Measurements from ENCODE around the gene PSAPL1. TPM values are rescaled to one million over a fixed set of nuclear protein-coding genes. Genes with fewer than 3 reads are reported as not detected.

PSAPL1 gene
- total and polyA plus RNA-seq, 9 of the 15 experiments (the other 6 are each of a cell fraction or from before 2014, with no cell fraction given): not detected

- peaks cover 2 to 29% of the 10 kb centered on the region in 2 experiments; a peak in 3 of 5 replicates for H3K27me3 ChIP-seq (ENCODE audit: control insufficient read depth in 2 of 2, insufficient read depth in 2 of 2, low read length in 2 of 2)
- H2AFZ ChIP-seq (ENCODE audit: low read depth, low read length): no peak overlapping the region
- H4K20me1 ChIP-seq (replicated peaks; ENCODE audit: control insufficient read depth, insufficient read depth, low read length): peaks cover 7% of the 10 kb centered on the region
- H3K4me2 ChIP-seq (ENCODE audit: insufficient read depth, low read length): no peak overlapping the region
- CTCF ChIA-PET (ENCODE audit: low intra/inter-chr PET ratio): no interaction called here
- no peak for ATAC-seq
- intact Hi-C loops (cut with micrococcal nuclease) (no loop called here), in situ Hi-C loops (cut with MboI) (no loop called here)
- no TSS peak for BruUV-seq (replicated peaks)
- H3K9me1 ChIP-seq (ENCODE audit: control insufficient read depth, insufficient read depth, low read length): peaks cover 2% of the 10 kb centered on the region
- no peaks in the 10 kb centered on the region for H3K79me2 ChIP-seq (ENCODE audit: control insufficient read depth, insufficient read depth, low read length)
- no peaks in the 10 kb centered on the region for H3K36me3 ChIP-seq (ENCODE audit: control insufficient read depth, insufficient read depth, low read length)
- no peak for FAIRE-seq
- no peaks in the 10 kb centered on the region for H3K4me1 ChIP-seq (replicated peaks in 1 of 2; ENCODE audit: control insufficient read depth in 2 of 2, insufficient read depth in 2 of 2, low read length in 2 of 2)
- POLR2A ChIA-PET: interaction anchor here (0.6 kb wide), 2 partner anchors 9 to 404 kb away, joined by 3 read pairs; no protein-coding TSS in a partner anchor
- H3K4me3 ChIP-seq: no peak overlapping the region
- no peak overlapping the region for H3K27ac ChIP-seq (ENCODE audit: extremely low read depth, low read depth, low read length)
- 1% methylated on average over 15 of the region's 16 CpGs for WGBS (ENCODE audit: insufficient coverage, low coverage, missing lambda C conversion rate)
- no peaks in the 10 kb centered on the region for H3K9me3 ChIP-seq (replicated peaks; ENCODE audit: control insufficient read depth, insufficient read depth, low read depth, low read length)
- H3K9ac ChIP-seq (ENCODE audit: insufficient read depth in 1 of 2, low read depth in 2 of 2, low read length in 2 of 2): no peak overlapping the region
- DNase-seq (ENCODE audit: extremely low read depth in 1 of 4, low spot score in 3 of 4): no peak
- no peak for TF ChIP-seq CBFB (CRISPR knock-in tag; IDR thresholded peaks at IDR 0.05)
- TF ChIP-seq GMEB1 (CRISPR knock-in tag; IDR thresholded peaks at IDR 0.05): no peak
- no peak for TF ChIP-seq ZNF76 (CRISPR knock-in tag; IDR thresholded peaks at IDR 0.05; ENCODE audit: borderline replicate concordance)
- TF ChIP-seq EP300 (IDR thresholded peaks at IDR 0.05; ENCODE audit: low read length): no peak
- no peak for TF ChIP-seq ATF1 (CRISPR knock-in tag; IDR thresholded peaks at IDR 0.05)
- TF ChIP-seq ATF1 (tag; IDR thresholded peaks at IDR 0.05): no peak
- no peak for TF ChIP-seq TFE3 (CRISPR knock-in tag; IDR thresholded peaks at IDR 0.05)
- TF ChIP-seq ZBTB26 (CRISPR knock-in tag; IDR thresholded peaks at IDR 0.05): no peak
- no peak for TF ChIP-seq TAF7 (tag; IDR thresholded peaks at IDR 0.05)
- no peak for TF ChIP-seq NCOA2 (IDR thresholded peaks at IDR 0.05; ENCODE audit: partially characterized antibody in 2 of 2)
- no peak for TF ChIP-seq GTF2F1 (IDR thresholded peaks at IDR 0.05; ENCODE audit: low read depth, low read length)
- TF ChIP-seq STAT6 (CRISPR knock-in tag; IDR thresholded peaks at IDR 0.05): no peak
- TF ChIP-seq NFXL1 (CRISPR knock-in tag; IDR thresholded peaks at IDR 0.05): no peak
- no peak for TF ChIP-seq HEY1 (CRISPR knock-in tag; IDR thresholded peaks at IDR 0.05; ENCODE audit: borderline replicate concordance)
- TF ChIP-seq EZH2 (IDR thresholded peaks at IDR 0.05; ENCODE audit: borderline replicate concordance, low read depth, low read length): no peak
- TF ChIP-seq POLR3A (IDR thresholded peaks at IDR 0.05; ENCODE audit: borderline replicate concordance, extremely low read depth, insufficient read depth, insufficient read length): no peak
These were observed 35.1 kb downstream of the PSAPL1 start for GRCh38 chr4:7399440-7400234.
